ENCODE data around the gene ASAP2.

DNA sequence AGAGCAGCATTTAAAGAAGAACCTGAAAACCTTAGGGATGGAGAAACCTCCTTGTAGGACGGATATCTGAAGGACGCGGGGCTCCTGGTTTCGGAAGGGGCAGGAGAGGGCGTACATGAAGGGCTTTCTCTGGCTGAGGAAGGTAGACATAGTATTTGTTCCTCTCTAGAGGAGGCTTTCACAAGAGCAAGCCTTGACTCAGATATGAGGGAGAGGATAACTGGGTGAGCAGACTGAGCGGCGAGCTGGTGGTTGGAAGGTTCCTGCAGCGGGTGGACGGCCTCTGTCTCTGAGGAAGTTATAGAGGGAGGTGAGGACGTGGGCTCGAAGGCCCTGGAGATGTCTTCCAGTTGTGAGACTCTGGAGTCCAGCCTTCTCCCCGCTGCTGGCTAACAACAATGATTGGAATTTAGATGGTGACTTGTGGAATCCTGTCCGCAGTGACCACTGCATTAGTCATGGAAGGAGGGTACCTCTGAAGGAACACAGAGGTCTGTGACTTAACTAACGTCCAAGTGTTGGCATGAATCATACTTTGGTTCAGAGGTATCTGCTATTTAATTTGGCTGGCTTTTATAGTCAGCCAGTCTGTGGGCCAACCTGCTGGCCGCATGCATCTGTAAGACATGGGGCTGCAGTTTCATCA lies 80.9 kb downstream of the ASAP2 start:
- no peak for TF ChIP-seq ZNF121 (CRISPR knock-in tag; IDR thresholded peaks at IDR 0.05)
- TF ChIP-seq ZNF232 (CRISPR knock-in tag; IDR thresholded peaks at IDR 0.05), result no peak
- no peak for TF ChIP-seq TEAD4 (CRISPR knock-in tag; IDR thresholded peaks at IDR 0.05)
- TF ChIP-seq, protein P1, sequence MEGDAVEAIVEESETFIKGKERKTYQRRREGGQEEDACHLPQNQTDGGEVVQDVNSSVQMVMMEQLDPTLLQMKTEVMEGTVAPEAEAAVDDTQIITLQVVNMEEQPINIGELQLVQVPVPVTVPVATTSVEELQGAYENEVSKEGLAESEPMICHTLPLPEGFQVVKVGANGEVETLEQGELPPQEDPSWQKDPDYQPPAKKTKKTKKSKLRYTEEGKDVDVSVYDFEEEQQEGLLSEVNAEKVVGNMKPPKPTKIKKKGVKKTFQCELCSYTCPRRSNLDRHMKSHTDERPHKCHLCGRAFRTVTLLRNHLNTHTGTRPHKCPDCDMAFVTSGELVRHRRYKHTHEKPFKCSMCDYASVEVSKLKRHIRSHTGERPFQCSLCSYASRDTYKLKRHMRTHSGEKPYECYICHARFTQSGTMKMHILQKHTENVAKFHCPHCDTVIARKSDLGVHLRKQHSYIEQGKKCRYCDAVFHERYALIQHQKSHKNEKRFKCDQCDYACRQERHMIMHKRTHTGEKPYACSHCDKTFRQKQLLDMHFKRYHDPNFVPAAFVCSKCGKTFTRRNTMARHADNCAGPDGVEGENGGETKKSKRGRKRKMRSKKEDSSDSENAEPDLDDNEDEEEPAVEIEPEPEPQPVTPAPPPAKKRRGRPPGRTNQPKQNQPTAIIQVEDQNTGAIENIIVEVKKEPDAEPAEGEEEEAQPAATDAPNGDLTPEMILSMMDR (IDR thresholded peaks at IDR 0.05), result no peak
- TF ChIP-seq SMAD4 (CRISPR knock-in tag; IDR thresholded peaks at IDR 0.05), result no peak
- no peak for TF ChIP-seq ZBTB21 (CRISPR knock-in tag; IDR thresholded peaks at IDR 0.05; ENCODE audit: borderline replicate concordance)
- no peak for TF ChIP-seq PREB (CRISPR knock-in tag; IDR thresholded peaks at IDR 0.05; ENCODE audit: borderline replicate concordance)
- TF ChIP-seq ZNF423 (CRISPR knock-in tag; IDR thresholded peaks at IDR 0.05), result no peak
- TF ChIP-seq, protein P2, sequence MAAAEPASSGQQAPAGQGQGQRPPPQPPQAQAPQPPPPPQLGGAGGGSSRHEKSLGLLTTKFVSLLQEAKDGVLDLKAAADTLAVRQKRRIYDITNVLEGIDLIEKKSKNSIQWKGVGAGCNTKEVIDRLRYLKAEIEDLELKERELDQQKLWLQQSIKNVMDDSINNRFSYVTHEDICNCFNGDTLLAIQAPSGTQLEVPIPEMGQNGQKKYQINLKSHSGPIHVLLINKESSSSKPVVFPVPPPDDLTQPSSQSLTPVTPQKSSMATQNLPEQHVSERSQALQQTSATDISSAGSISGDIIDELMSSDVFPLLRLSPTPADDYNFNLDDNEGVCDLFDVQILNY (CRISPR knock-in tag; IDR thresholded peaks at IDR 0.05), result no peak
- no peak for TF ChIP-seq CBFB (CRISPR knock-in tag; IDR thresholded peaks at IDR 0.05; ENCODE audit: low read depth)

Measured in WTC11 (cell line).